Lung (tissue), 12 donors: ENCODE data around the gene NR0B2. TPM values are rescaled to one million over a fixed set of nuclear protein-coding genes. Genes with fewer than 3 reads are reported as not detected.

Source experiments
- ATAC-seq: fragments of 200-7000 bp; cut with Tn5 transposase; one replicate; pipeline ENCODE4 v1.9.1; 2020; ENCODE audit warnings: moderate number of reproducible peaks; ENCODE audit not compliant: insufficient read depth, low FRiP score
- DNase-seq, 3 donors: peaks; one replicate each; pipeline ENCODE4 v3.0.0-alpha.2; 2013 to 2017
- H3K27ac ChIP-seq, 2 donors: one replicate each; pipeline ENCODE4 v1.5.1; 2013; ENCODE audit warnings: mild to moderate bottlenecking in 2 of 2, moderate library complexity in 2 of 2, control low read depth in 1 of 2, inconsistent platforms in 1 of 2, low read depth in 1 of 2, low read length in 1 of 2
- H3K27me3 ChIP-seq, 3 donors: one replicate each; pipeline ENCODE4 v1.5.1; 2013; ENCODE audit warnings: low read length in 2 of 3; ENCODE audit not compliant: control insufficient read depth in 3 of 3, insufficient read depth in 3 of 3
- H3K36me3 ChIP-seq, 4 donors: one replicate each; pipeline ENCODE4 v1.5.1; 2013; ENCODE audit warnings: low read length in 4 of 4, mild to moderate bottlenecking in 1 of 4, moderate library complexity in 1 of 4; ENCODE audit not compliant: control insufficient read depth in 4 of 4, insufficient read depth in 4 of 4
- H3K4me1 ChIP-seq, 5 donors: one replicate each; pipeline ENCODE4 v1.5.1; 2013; ENCODE audit warnings: low read length in 5 of 5, mild to moderate bottlenecking in 2 of 5, moderate library complexity in 1 of 5; ENCODE audit not compliant: control insufficient read depth in 5 of 5, insufficient read depth in 5 of 5
- H3K4me3 ChIP-seq: one replicate; pipeline ENCODE4 v1.5.1; 2013; ENCODE audit warnings: mild to moderate bottlenecking, control low read depth, moderate library complexity
- H3K9ac ChIP-seq, 2 donors: one replicate each; pipeline ENCODE4 v1.5.1; 2013; ENCODE audit warnings: low read length in 2 of 2, control low read depth in 1 of 2; ENCODE audit not compliant: insufficient read depth in 1 of 2
- H3K9me3 ChIP-seq, 4 donors: one replicate each; pipeline ENCODE4 v1.5.1; 2013; ENCODE audit warnings: low read length in 3 of 4, mild to moderate bottlenecking in 1 of 4, moderate library complexity in 1 of 4; ENCODE audit not compliant: control insufficient read depth in 4 of 4, insufficient read depth in 3 of 4
- WGBS, 2 donors: extraction: QIAGEN DNeasy Blood & Tissue Kit; methylation state at CpG; one replicate each; pipeline ENCODE4 v1.1.7; 2013; 5-methylcytosine and 5-hydroxymethylcytosine counted together
- polyA plus RNA-seq, 2 donors: library from polyadenylated mRNA; stranded (reverse); fragments of 200-250 nt; gene quantifications; one replicate each; pipeline ENCODE4 v1.2.1, GENCODE V29; 2013
- total RNA-seq, 2 donors: library from RNA; depleted of rRNA in 1 of 2; stranded (reverse); fragments of >200 nt in 1 of 2; gene quantifications; one replicate each; pipeline ENCODE4 v1.2.1, GENCODE V29; 2014 to 2021
- TF ChIP-seq, protein P1 (sequence below): IDR thresholded peaks from 2 replicates; pipeline ENCODE4 v1.5.1; 2012; ENCODE audit warnings: mild to moderate bottlenecking; ENCODE audit errors: control extremely low read depth, extremely low read depth
- donor health status: control.
- donor health status: control.
- donor health status: Bipolar disorder and iron deficiency.
- donor health status: healthy.
- donor health status: DM: yes; HTN: yes; CAD: no.

NR0B2 gene
- total and polyA plus RNA-seq, 4 donors = 1.6 to 6.0 (median 2.2) TPM

DNA sequence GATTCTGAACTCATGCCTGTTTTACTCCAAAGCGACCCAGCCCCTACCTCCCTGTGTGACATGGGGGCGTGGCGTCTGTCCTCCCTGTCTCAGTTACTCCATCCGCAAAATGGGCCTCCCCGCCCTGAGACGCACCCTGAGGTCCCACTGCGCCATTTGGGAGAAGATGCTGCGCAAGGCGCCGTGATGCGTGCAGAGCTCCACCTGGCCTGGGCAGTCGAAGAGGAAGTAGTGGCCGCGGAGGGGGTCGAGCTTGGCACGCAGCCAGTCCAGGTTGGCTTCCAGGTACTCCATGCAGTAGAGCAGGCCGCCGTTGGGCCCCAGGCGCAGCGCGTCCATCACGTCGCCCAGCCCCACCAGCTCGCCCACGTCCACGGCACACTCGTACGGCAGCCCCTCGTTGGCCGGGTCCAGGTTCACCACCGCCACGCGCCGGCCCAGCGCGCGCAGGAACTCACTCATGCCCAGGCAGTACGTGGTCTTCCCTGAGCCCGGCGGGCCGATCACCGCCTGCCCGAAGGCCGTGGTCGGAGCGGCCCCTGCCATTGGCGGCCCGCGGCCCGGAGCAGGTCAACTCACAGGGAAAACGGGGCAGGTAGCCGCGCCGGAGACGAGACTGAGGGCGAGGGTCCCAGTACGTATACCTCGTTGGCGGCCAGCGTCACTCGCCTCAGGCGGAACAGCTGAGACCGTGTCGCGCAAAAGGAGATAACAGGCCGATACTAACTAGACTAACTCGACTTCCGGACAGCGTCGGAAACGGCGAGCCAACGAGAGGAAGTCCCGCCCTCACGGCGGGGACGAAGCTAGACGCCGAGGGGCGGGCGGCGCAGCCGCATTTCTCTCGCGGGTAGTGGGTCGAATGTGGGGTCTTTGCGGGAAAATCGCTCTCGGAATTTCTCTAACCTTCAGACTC lies 24.0 kb downstream of the NR0B2 start, which contains the start of gene GPN2:
Gene GPN2 (minus strand): TSS at position 733 of the 916 bp plus-strand sequence. CDS start 187 bp downstream, at position 546.
- H3K4me3 ChIP-seq = peak within 1 kb of the TSS; percentile 76
- H3K27ac ChIP-seq = peak within 1 kb of the TSS; percentile 88 to 98
- no peaks in the 10 kb centered on the region for H3K9me3 ChIP-seq
- H3K36me3 ChIP-seq = peaks cover 13 to 34% (median 29%) of the 10 kb centered on the region in 4 donors
- ATAC-seq (peak; percentile 94), DNase-seq (peak; percentile 81 to 92 (median 84))
- H3K9ac ChIP-seq = peak within 1 kb of the TSS; percentile 82 to 87
- TF ChIP-seq, protein P1, sequence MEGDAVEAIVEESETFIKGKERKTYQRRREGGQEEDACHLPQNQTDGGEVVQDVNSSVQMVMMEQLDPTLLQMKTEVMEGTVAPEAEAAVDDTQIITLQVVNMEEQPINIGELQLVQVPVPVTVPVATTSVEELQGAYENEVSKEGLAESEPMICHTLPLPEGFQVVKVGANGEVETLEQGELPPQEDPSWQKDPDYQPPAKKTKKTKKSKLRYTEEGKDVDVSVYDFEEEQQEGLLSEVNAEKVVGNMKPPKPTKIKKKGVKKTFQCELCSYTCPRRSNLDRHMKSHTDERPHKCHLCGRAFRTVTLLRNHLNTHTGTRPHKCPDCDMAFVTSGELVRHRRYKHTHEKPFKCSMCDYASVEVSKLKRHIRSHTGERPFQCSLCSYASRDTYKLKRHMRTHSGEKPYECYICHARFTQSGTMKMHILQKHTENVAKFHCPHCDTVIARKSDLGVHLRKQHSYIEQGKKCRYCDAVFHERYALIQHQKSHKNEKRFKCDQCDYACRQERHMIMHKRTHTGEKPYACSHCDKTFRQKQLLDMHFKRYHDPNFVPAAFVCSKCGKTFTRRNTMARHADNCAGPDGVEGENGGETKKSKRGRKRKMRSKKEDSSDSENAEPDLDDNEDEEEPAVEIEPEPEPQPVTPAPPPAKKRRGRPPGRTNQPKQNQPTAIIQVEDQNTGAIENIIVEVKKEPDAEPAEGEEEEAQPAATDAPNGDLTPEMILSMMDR = no peak
- H3K4me1 ChIP-seq = peaks cover 0 to 11% (median 7%) of the 10 kb centered on the region in 5 donors
- no peaks in the 10 kb centered on the region for H3K27me3 ChIP-seq
- 1% methylated on average over 89 of the region's 89 CpGs for WGBS, 2 donors

DNA sequence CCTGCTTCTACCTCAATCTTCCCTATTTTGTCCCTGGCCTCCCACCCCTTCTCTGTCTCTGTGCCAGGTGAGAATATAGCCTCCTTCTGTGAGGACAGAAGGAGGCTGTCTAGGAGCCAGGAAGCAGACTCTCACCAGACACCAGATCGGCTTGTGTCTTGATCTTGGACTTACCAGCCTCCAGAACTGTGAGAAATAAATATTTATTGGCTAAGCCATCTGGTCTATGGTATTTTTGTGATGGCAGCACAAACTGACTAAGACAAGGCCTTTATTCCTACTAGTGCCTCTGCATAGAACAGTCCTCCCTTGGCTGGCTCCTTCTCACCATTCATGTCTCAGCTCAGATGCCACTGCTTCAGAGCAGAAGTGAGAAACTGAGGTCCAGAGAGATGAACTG lies 25.5 kb downstream of the NR0B2 start:
- peaks cover 22 to 40% (median 37%) of the 10 kb centered on the region in 4 donors for H3K36me3 ChIP-seq
- 79 to 94% methylated on average over 1 of the region's 1 CpG for WGBS, 2 donors
- no peak for ATAC-seq

DNA sequence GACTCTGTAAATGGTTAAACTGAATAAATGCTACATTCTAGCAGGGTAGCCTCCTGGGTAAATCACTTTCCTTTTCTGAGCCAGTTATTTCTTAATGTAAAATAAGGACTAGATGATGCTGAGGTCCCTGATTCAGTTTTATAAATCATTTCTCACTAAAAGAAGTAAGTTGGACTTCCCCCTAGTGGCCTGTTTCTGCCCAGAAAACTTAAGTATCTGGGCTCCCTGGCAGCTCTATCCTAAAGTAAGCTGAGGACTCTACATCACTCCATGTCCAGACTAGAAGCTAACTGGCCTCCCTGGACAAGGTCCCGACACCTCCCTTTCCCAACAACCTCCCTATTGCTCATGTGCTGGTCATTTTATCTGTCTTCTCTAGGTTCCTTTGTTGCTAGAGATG lies 26.6 kb downstream of the NR0B2 start:
- H3K36me3 ChIP-seq = peaks cover 18 to 44% (median 42%) of the 10 kb centered on the region in 4 donors
- H3K9ac ChIP-seq = no peak overlapping the region
- peaks cover 0 to 11% (median 7%) of the 10 kb centered on the region in 5 donors for H3K4me1 ChIP-seq
- TF ChIP-seq, protein P1 = no peak
- no peak overlapping the region for H3K4me3 ChIP-seq
- peaks cover 0 to 2% (median 0%) of the 10 kb centered on the region in 4 donors for H3K9me3 ChIP-seq
- WGBS, 2 donors = 88 to 89% methylated on average over 1 of the region's 1 CpG
- no peaks in the 10 kb centered on the region for H3K27me3 ChIP-seq
- no peak for ATAC-seq
- no peak overlapping the region for H3K27ac ChIP-seq
- DNase-seq = peak in 2 of 3 donors; percentile 35 to 36

More for the DNA sequence above, 25.5 kb downstream of the NR0B2 start:
- Histone ChIP-seq H3K27ac (no peak overlapping the region), H3K9me3 (peaks cover 0 to 2% (median 0%) of the 10 kb centered on the region in 4 donors), H3K9ac (no peak overlapping the region), H3K4me3 (no peak overlapping the region), H3K4me1 (peaks cover 0 to 11% (median 7%) of the 10 kb centered on the region in 5 donors), H3K27me3 (no peaks in the 10 kb centered on the region)
- no peak for DNase-seq
- TF ChIP-seq, protein P1 = no peak
